ENCODE data around the gene EPHA8. TPM values are rescaled to one million over a fixed set of nuclear protein-coding genes. Genes with fewer than 3 reads are reported as not detected.

The EPHA8 gene
- total and polyA plus RNA-seq, 2 of the 13 experiments (the other 11 are each of a cell fraction or from before 2014, with no cell fraction given), result not detected

DNA sequence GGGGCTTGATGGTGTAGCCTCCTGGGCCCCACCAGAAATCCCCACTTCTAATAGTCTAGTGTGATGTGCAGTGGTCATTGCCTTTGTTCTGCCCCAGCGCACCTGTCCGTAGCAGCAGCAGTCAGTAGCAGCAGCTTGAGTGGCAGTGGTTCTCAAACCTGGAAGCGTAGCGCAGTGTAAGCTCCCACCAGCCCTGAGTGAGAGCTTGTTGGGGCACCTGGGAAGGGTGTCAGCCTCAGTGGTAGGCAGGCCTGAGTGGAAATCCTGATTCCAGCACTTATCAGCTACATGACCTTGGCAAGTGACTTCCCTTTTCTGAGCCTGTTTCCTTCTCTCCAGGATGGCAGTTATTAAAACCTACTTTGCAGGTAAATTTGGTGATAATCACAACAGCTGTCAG lies 41.6 kb upstream of the EPHA8 start:
- Histone ChIP-seq H3K9me3 (ENCODE audit: low read length) (no peaks in the 10 kb centered on the region), H3K9ac (ENCODE audit: insufficient read depth, low read depth, low read length) (no peak overlapping the region), H4K20me1 (ENCODE audit: insufficient read depth, low read length) (no peaks in the 10 kb centered on the region), H3K4me1 (ENCODE audit: insufficient read depth, low read length) (no peaks in the 10 kb centered on the region), H3K27ac (ENCODE audit: extremely low read length, insufficient read depth, low read length) (no peak overlapping the region), H2AFZ (ENCODE audit: low read length) (no peak overlapping the region), H3K27me3 (ENCODE audit: control insufficient read depth in 1 of 2, insufficient read depth in 2 of 2, low read length in 2 of 2) (no peaks in the 10 kb centered on the region), H3K4me2 (ENCODE audit: low read depth, low read length) (no peak overlapping the region), H3K4me3 (replicated peaks in 1 of 3; ENCODE audit: insufficient read depth in 1 of 3, low read depth in 2 of 3, low read length in 3 of 3) (no peak overlapping the region), H3K36me3 (replicated peaks in 1 of 2; ENCODE audit: control insufficient read depth in 1 of 2, insufficient read depth in 2 of 2, low read length in 2 of 2) (peaks cover 32 to 71% of the 10 kb centered on the region in 2 experiments), H3K79me2 (ENCODE audit: insufficient read depth, low read length) (no peaks in the 10 kb centered on the region)
- BruUV-seq (replicated peaks), result no TSS peak
- no CpG with 5 or more reads among the region's 4 CpGs for WGBS (ENCODE audit: low lambda C conversion rate)
- ChIA-PET POLR2A (no interaction called here), CTCF (ENCODE audit: low intra/inter-chr PET ratio, low total read pairs) (no interaction called here)
- in situ Hi-C loops (cut with HindIII; ENCODE audit: extremely low pct_ligation_motif_present, low pct_unique_long_range_greater_than_20kb) (no loop called here), intact Hi-C loops (cut with micrococcal nuclease; ENCODE audit: unreplicated experiment) (no loop called here)
- DNase-seq (ENCODE audit: low spot score) (no peak), FAIRE-seq (no peak), ATAC-seq (no peak)
- TF ChIP-seq, protein P1, sequence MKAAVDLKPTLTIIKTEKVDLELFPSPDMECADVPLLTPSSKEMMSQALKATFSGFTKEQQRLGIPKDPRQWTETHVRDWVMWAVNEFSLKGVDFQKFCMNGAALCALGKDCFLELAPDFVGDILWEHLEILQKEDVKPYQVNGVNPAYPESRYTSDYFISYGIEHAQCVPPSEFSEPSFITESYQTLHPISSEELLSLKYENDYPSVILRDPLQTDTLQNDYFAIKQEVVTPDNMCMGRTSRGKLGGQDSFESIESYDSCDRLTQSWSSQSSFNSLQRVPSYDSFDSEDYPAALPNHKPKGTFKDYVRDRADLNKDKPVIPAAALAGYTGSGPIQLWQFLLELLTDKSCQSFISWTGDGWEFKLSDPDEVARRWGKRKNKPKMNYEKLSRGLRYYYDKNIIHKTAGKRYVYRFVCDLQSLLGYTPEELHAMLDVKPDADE (CRISPR knock-in tag; IDR thresholded peaks at IDR 0.05), result no peak
- TF ChIP-seq HMGA1 (CRISPR knock-in tag; conservative IDR thresholded peaks at IDR 0.05) (no peak), ZNF12 (CRISPR knock-in tag; IDR thresholded peaks at IDR 0.05) (no peak), RBM22 (optimal IDR thresholded peaks at IDR 0.05; ENCODE audit: low read length) (no peak), SNRNP70 (IDR thresholded peaks at IDR 0.05; ENCODE audit: low read depth, low read length) (no peak), ZNF264 (CRISPR knock-in tag; IDR thresholded peaks at IDR 0.05) (no peak), HNRNPLL (IDR thresholded peaks at IDR 0.05; ENCODE audit: low read depth, low read length, poor library complexity, severe bottlenecking) (no peak), CEBPB (IDR thresholded peaks at IDR 0.05; ENCODE audit: borderline replicate concordance, low read depth, low read length) (no peak), NRL (CRISPR knock-in tag; IDR thresholded peaks at IDR 0.05; ENCODE audit: borderline replicate concordance) (no peak), ZNF577 (CRISPR knock-in tag; IDR thresholded peaks at IDR 0.05; ENCODE audit: borderline replicate concordance, low read depth) (no peak), SIN3B (IDR thresholded peaks at IDR 0.05; ENCODE audit: low read length) (no peak), GABPA (IDR thresholded peaks at IDR 0.05; ENCODE audit: low read depth, low read length) (no peak), GABPA (CRISPR knock-in tag; IDR thresholded peaks at IDR 0.05; ENCODE audit: low read depth) (no peak), ZBTB8A (CRISPR knock-in tag; IDR thresholded peaks at IDR 0.05; ENCODE audit: borderline replicate concordance, low read depth) (no peak), CBX5 (CRISPR knock-in tag; IDR thresholded peaks at IDR 0.05; ENCODE audit: borderline replicate concordance) (no peak), PTBP1 (IDR thresholded peaks at IDR 0.05; ENCODE audit: low read depth, low read length, poor library complexity, severe bottlenecking) (no peak)
- TF ChIP-seq, protein P2, sequence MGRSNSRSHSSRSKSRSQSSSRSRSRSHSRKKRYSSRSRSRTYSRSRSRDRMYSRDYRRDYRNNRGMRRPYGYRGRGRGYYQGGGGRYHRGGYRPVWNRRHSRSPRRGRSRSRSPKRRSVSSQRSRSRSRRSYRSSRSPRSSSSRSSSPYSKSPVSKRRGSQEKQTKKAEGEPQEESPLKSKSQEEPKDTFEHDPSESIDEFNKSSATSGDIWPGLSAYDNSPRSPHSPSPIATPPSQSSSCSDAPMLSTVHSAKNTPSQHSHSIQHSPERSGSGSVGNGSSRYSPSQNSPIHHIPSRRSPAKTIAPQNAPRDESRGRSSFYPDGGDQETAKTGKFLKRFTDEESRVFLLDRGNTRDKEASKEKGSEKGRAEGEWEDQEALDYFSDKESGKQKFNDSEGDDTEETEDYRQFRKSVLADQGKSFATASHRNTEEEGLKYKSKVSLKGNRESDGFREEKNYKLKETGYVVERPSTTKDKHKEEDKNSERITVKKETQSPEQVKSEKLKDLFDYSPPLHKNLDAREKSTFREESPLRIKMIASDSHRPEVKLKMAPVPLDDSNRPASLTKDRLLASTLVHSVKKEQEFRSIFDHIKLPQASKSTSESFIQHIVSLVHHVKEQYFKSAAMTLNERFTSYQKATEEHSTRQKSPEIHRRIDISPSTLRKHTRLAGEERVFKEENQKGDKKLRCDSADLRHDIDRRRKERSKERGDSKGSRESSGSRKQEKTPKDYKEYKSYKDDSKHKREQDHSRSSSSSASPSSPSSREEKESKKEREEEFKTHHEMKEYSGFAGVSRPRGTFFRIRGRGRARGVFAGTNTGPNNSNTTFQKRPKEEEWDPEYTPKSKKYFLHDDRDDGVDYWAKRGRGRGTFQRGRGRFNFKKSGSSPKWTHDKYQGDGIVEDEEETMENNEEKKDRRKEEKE (IDR thresholded peaks at IDR 0.05), result no peak
- TF ChIP-seq, protein P3, sequence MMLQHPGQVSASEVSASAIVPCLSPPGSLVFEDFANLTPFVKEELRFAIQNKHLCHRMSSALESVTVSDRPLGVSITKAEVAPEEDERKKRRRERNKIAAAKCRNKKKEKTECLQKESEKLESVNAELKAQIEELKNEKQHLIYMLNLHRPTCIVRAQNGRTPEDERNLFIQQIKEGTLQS (CRISPR knock-in tag; IDR thresholded peaks at IDR 0.05), result no peak
- TF ChIP-seq, protein P4, sequence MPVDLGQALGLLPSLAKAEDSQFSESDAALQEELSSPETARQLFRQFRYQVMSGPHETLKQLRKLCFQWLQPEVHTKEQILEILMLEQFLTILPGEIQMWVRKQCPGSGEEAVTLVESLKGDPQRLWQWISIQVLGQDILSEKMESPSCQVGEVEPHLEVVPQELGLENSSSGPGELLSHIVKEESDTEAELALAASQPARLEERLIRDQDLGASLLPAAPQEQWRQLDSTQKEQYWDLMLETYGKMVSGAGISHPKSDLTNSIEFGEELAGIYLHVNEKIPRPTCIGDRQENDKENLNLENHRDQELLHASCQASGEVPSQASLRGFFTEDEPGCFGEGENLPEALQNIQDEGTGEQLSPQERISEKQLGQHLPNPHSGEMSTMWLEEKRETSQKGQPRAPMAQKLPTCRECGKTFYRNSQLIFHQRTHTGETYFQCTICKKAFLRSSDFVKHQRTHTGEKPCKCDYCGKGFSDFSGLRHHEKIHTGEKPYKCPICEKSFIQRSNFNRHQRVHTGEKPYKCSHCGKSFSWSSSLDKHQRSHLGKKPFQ (CRISPR knock-in tag; IDR thresholded peaks at IDR 0.05; ENCODE audit: insufficient replicate concordance), result no peak
